RWPE2 (cell line): Measurements from ENCODE around the gene STAB1.

Source experiments
- ATAC-seq: fragments of 200-7000 bp; cut with Tn5 transposase; 3 replicates; pipeline ENCODE4 v1.9.1; 2021; ENCODE audit warnings: low read depth
- DNase-seq: peaks from one replicate; pipeline ENCODE4 v3.0.0-alpha.2; 2020; ENCODE audit warnings: low spot score
- H3K27ac ChIP-seq: fragments of 450-650 bp; 2 replicates; pipeline ENCODE4 v1.5.1; 2017; ENCODE audit warnings: mild to moderate bottlenecking; ENCODE audit not compliant: poor library complexity, severe bottlenecking
- H3K27me3 ChIP-seq: fragments of 250-450 bp; sonication (Bioruptor Pico); 2 replicates; pipeline ENCODE4 v1.5.1; 2021; ENCODE audit warnings: mild to moderate bottlenecking, moderate library complexity; ENCODE audit not compliant: insufficient read depth, poor library complexity, severe bottlenecking
- H3K36me3 ChIP-seq: fragments of 250-450 bp; sonication (Bioruptor Pico); 2 replicates; pipeline ENCODE4 v1.5.1; 2020; ENCODE audit warnings: low read depth, mild to moderate bottlenecking, moderate library complexity
- H3K4me1 ChIP-seq: fragments of 250-450 bp; sonication (Bioruptor Pico); 2 replicates; pipeline ENCODE4 v1.5.1; 2021; ENCODE audit warnings: mild to moderate bottlenecking, moderate library complexity; ENCODE audit not compliant: insufficient read depth, poor library complexity, severe bottlenecking
- H3K4me3 ChIP-seq: fragments of 250-450 bp; sonication (Bioruptor Pico); 2 replicates; pipeline ENCODE4 v1.5.1; 2021; ENCODE audit warnings: mild to moderate bottlenecking, moderate library complexity; ENCODE audit not compliant: severe bottlenecking
- H3K9me3 ChIP-seq: fragments of 250-450 bp; sonication (Bioruptor Pico); 2 replicates; pipeline ENCODE4 v1.5.1; 2021; ENCODE audit warnings: mild to moderate bottlenecking, moderate library complexity; ENCODE audit not compliant: severe bottlenecking
- TF ChIP-seq, protein P1 (sequence below): fragments of 450-650 bp; IDR thresholded peaks from one replicate; pipeline ENCODE4 v1.5.1; 2017; ENCODE audit warnings: mild to moderate bottlenecking, moderate library complexity; ENCODE audit not compliant: poor library complexity, severe bottlenecking

STAB1 gene

GRCh38 chr3:52541050-52541449, 45.9 kb downstream of the STAB1 start:
- no peak for ATAC-seq
- Histone ChIP-seq H3K4me1 (peaks cover 20% of the 10 kb centered on the region), H3K36me3 (peaks cover 34% of the 10 kb centered on the region)

GRCh38 chr3:52544937-52545336, 49.8 kb downstream of the STAB1 start:
- Histone ChIP-seq H3K36me3 (peaks cover 66% of the 10 kb centered on the region), H3K9me3 (no peaks in the 10 kb centered on the region), H3K27me3 (no peaks in the 10 kb centered on the region), H3K4me1 (no peaks in the 10 kb centered on the region), H3K27ac (no peak overlapping the region), H3K4me3 (no peak overlapping the region)
- ATAC-seq: no peak
- TF ChIP-seq, protein P1, sequence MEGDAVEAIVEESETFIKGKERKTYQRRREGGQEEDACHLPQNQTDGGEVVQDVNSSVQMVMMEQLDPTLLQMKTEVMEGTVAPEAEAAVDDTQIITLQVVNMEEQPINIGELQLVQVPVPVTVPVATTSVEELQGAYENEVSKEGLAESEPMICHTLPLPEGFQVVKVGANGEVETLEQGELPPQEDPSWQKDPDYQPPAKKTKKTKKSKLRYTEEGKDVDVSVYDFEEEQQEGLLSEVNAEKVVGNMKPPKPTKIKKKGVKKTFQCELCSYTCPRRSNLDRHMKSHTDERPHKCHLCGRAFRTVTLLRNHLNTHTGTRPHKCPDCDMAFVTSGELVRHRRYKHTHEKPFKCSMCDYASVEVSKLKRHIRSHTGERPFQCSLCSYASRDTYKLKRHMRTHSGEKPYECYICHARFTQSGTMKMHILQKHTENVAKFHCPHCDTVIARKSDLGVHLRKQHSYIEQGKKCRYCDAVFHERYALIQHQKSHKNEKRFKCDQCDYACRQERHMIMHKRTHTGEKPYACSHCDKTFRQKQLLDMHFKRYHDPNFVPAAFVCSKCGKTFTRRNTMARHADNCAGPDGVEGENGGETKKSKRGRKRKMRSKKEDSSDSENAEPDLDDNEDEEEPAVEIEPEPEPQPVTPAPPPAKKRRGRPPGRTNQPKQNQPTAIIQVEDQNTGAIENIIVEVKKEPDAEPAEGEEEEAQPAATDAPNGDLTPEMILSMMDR: no peak
- DNase-seq: no peak

More at GRCh38 chr3:52541050-52541449, 45.9 kb downstream of the STAB1 start:
- no peak for DNase-seq
- TF ChIP-seq, protein P1: no peak
- Histone ChIP-seq H3K27me3 (no peaks in the 10 kb centered on the region), H3K9me3 (no peaks in the 10 kb centered on the region), H3K4me3 (no peak overlapping the region), H3K27ac (no peak overlapping the region)

DNA sequence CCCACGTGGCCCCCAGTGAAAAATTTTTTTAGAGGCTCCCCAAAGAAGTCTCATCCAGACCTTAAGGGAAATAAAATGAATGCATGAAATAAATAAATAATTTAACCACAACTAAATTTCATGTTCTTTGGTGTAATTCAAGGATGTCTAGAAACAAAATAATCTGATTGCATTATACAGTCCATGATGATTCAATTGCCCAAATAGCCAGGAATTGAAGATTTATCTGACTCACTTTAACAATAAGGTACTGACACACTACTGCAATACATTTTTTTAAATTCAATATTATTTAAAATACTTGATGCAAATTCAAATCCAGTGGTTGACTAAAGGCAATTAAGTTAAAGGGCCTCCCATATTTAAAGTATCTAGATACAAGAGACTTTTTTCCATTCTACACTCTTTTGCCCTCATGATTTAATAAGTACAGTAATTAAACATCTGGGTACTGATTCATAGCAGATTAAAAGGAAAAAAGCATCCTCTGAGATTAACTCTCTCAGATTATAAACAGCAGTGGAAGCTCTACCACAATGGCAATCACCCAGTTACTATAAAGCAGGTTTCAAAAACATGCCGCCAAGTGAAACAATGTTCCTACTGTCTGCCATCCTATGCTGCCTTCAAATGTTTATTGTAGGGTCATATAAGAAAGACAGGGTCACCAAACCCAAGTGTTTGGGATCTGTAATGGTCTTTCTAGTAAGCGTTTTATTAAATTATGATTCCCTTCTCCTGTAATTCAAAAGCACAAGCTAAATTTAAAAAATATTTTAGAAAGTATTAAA, 51.2 kb downstream of the STAB1 start:
- H3K4me1 ChIP-seq: no peaks in the 10 kb centered on the region
- DNase-seq: no peak
- H3K27me3 ChIP-seq: no peaks in the 10 kb centered on the region
- H3K36me3 ChIP-seq: peaks cover 66% of the 10 kb centered on the region
- TF ChIP-seq, protein P1: no peak
- H3K27ac ChIP-seq: no peak overlapping the region
- no peak overlapping the region for H3K4me3 ChIP-seq
- H3K9me3 ChIP-seq: no peaks in the 10 kb centered on the region
- no peak for ATAC-seq

GRCh38 chr3:52547143-52547542, 52.0 kb downstream of the STAB1 start:
- Histone ChIP-seq H3K4me3 (no peak overlapping the region), H3K27me3 (no peaks in the 10 kb centered on the region), H3K9me3 (no peaks in the 10 kb centered on the region), H3K27ac (no peak overlapping the region), H3K36me3 (peaks cover 59% of the 10 kb centered on the region), H3K4me1 (no peaks in the 10 kb centered on the region)
- ATAC-seq: no peak
- TF ChIP-seq, protein P1: no peak
- no peak for DNase-seq

- ATAC-seq (no peak), DNase-seq (no peak)
- H3K4me1 ChIP-seq: no peaks in the 10 kb centered on the region
- no peaks in the 10 kb centered on the region for H3K27me3 ChIP-seq
- TF ChIP-seq, protein P1: no peak
- H3K27ac ChIP-seq: no peak overlapping the region
- no peak overlapping the region for H3K4me3 ChIP-seq
- H3K9me3 ChIP-seq: no peaks in the 10 kb centered on the region
- H3K36me3 ChIP-seq: peaks cover 73% of the 10 kb centered on the region
Observed at GRCh38 chr3:52551118-52551517, 56.0 kb downstream of the STAB1 start.
